Measurements from ENCODE around the gene COL9A2. TPM values are rescaled to one million over a fixed set of nuclear protein-coding genes. Genes with fewer than 3 reads are reported as not detected.

The COL9A2 gene
- total RNA-seq, 4 donors from 2014 or later, result 1.6 to 15.6 (median 9.0) TPM

- ATAC-seq (ENCODE audit: low FRiP score) (no peak), DNase-seq (ENCODE audit: low spot score) (no peak)
- TF ChIP-seq CTCF (IDR thresholded peaks at IDR 0.05), result no peak
These were observed 51.8 kb downstream of the COL9A2 start for GRCh38 chr1:40265298-40265697.

GRCh38 chr1:40264354-40264781 is 52.7 kb downstream of the COL9A2 start:
- DNase-seq (ENCODE audit: low spot score), result no peak
- no peak for TF ChIP-seq CTCF (IDR thresholded peaks at IDR 0.05)
- ATAC-seq (ENCODE audit: low FRiP score), result no peak

DNA sequence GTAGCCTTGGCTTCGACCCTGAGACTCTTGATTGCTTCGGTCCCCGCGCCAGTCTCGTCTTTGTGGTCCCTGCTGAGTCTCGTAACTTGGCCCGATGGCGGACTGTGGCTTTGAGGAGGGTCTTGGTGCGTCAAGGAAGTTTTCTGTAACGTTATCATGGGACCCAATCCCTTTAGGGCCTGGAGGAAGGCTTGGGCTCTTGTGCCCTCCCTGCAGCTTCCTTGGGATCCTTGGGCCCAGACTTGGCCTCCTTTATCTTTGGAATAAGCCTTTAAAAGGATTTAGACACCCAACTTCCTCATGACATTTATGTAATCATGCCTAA is 58.7 kb downstream of the COL9A2 start:
- ATAC-seq (ENCODE audit: low FRiP score) (no peak), DNase-seq (ENCODE audit: low spot score) (no peak)
- TF ChIP-seq CTCF (IDR thresholded peaks at IDR 0.05), result no peak

DNA sequence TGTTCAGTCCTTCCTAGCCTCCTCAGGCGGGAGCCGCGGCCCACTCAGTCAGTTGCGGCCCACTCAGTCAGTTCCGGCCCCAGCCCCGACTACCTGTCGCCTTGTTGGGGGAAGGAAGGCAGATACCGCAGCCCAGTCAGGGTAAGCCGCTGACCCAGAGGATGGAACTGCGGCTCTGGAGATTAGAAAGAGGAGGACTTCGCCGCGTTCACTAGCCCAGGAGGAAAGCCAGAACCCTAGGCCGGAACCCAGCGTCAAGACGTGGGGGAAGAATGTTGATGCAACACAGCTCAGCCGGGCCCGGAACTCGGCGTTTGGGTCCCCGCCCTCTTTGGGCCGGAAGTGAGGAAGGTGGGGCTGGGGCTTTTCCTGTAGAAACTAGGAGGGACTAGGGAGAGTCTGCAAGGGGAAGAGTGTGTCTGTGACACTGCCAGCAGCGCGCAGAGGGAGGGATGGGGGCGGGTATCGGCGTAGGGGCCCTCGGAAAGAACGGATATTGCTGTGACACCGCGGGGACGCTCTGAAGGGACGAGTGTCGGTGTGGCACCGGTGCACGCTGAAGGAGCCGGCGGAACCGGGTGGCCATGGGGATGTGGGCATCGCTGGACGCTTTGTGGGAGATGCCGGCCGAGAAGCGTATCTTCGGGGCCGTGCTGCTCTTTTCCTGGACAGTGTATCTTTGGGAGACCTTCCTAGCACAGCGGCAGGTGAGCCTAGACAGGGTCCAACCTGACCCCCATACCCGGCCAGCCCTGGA is 59.2 kb downstream of the COL9A2 start, which contains the start of gene ZMPSTE24:
Gene ZMPSTE24, plus strand, starts transcription at position 549 of the 757 bp plus-strand sequence. Its CDS starts 36 bp downstream, at position 585.
- peak; percentile 78 for DNase-seq (ENCODE audit: low spot score)
- ATAC-seq (ENCODE audit: low FRiP score), result peak; percentile 98
- peak in 1 of 3 donors; percentile 23 for TF ChIP-seq CTCF (IDR thresholded peaks at IDR 0.05)

GRCh38 chr1:40257313-40257687 is 59.8 kb downstream of the COL9A2 start:
- ATAC-seq (ENCODE audit: low FRiP score) (peak; percentile 44), DNase-seq (ENCODE audit: low spot score) (no peak)
- TF ChIP-seq CTCF (IDR thresholded peaks at IDR 0.05), result no peak

DNA sequence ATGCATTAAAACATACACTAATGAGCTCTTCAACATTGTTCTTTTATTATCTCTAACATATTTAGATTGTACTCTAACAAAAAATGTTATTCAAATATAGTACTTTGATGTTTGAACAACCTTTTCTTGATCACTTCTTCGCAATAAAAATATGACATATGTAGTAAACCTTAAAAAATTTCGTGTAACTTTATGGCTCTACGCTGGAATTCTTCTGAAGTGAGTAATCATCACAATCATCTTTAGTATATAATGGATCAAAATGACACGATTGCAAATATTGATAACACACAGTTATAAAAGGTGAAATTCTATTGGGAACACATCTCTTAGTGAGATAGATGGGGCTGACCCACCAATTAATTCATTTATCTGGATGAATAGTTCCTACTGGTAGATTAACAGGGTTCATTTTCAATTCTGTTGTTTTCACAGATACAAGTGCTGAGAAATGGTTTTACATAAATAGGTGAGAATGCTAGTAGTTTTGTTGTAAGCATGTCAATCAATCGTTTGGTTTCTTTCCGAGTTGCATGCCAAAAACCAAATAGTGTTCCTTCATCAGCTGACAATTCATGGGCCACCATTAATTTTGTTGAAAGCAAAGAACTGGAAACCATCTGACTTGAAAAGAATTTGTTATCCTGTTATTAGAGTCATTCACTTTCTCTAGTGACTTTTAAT is 60.5 kb downstream of the COL9A2 start:
- ATAC-seq (ENCODE audit: low FRiP score) (no peak), DNase-seq (ENCODE audit: low spot score) (no peak)
- no peak for TF ChIP-seq CTCF (IDR thresholded peaks at IDR 0.05)

- DNase-seq (ENCODE audit: low spot score) (no peak), ATAC-seq (ENCODE audit: low FRiP score) (no peak)
- TF ChIP-seq CTCF (IDR thresholded peaks at IDR 0.05), result no peak
These were observed 61.9 kb downstream of the COL9A2 start for GRCh38 chr1:40255231-40255630.
